HG03469 (cell line): ENCODE results near the gene CD160.
"Not testable (repeated sequence)": the region's sequence is repeated elsewhere in the genome, so short reads cannot be mapped to it uniquely, and the experiment has no call there.

Source experiments
- ATAC-seq: cut with Tn5 transposase; IDR thresholded peaks from one replicate; pipeline ENCODE4 v1.9.1; 2021; ENCODE audit warnings: mild to moderate bottlenecking, moderate library complexity, moderate number of reproducible peaks; ENCODE audit not compliant: unreplicated experiment

The CD160 gene

GRCh38 chr1:145708063-145708462 lies 11.2 kb upstream of the CD160 start:
- no peak for ATAC-seq

DNA sequence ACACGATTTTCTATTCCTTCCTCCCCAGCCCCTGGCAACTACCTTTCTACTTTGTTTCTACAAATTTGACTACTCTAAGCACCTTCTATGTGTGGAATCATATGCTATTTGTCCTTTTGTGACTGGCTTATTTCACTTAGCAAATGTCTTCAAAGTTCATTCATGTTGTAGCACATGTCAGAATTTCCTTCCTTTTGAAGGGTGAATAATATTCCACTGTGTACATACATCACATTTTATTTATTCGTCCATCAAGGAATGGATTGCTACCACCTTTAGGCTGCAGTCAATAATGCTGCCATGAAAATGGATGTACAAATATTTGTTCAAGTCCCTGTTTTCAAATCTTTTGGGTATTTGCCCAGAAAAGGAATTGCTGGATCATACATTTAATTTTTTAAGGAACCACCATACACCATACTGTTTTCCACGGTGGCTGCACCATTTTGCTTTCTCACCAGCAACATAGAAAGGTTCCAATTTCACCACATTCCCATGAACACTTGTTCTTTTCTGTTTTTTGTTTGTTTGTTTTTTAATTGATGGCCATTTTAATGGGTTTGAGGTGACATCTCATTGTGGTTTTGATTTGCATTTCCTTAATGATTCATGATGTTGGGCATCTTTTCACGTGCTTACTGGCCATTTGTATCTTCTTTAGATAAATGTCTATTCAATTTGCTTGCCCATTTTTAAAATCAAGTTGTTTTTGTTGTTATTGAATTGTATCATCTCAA lies 8.8 kb upstream of the CD160 start:
- ATAC-seq = no peak

DNA sequence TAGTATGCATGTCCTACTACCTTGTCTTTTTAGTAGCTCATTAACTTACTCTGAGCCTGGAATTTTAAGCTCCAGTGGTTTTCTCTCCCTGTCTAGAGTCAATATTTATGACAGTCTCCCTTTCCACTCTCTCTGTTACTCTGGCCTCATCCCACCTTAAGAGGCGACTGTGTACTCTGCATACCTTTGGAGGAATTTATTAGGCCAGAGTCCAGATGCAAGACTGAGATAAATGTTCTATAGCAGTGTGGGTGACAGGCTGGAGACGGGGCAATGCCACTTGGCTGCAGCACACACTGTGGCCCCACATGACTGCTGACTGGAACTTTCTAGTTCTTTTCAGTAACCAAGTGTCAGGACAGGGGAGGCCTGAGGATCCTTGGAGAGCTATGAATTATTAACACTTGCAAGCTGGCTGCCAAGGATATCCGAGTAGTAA lies 8.1 kb upstream of the CD160 start:
- ATAC-seq = no peak

DNA sequence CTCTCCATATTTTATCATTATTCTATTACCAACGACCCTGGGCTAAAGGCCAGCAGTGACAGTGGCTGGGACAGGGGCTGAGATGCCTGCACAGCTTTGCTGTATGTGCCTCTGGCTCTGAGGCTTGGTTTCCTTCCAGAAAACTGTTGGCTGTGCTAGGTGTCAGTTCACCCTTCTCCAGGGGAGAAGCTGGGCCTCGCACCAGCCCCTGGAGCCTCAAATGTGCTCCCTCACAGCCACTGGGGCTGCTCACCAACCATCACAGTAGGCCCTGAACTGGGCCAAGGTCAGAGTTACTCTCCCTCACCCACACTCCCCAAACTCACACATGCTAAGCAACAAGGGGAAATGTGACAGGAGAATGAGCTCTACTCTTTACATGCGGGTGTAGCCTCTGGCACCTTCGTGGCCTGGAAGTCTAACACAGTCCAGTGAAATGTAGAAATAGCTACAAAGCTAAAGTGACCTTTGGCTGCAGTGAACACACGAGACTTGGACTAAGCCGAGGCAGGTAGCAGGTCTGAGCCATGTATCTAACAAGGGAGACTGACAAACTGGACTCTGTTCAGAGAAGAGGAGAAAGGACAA lies 4.7 kb upstream of the CD160 start:
- no peak for ATAC-seq

GRCh38 chr1:145716641-145717345 lies 2.5 kb upstream of the CD160 start:
- no peak for ATAC-seq

GRCh38 chr1:145717833-145718232 lies 1.5 kb upstream of the CD160 start:
- no peak for ATAC-seq

- not testable (repeated sequence) for ATAC-seq
Observed at GRCh38 chr1:145718465-145718864, 834 bp upstream of the CD160 start.

DNA sequence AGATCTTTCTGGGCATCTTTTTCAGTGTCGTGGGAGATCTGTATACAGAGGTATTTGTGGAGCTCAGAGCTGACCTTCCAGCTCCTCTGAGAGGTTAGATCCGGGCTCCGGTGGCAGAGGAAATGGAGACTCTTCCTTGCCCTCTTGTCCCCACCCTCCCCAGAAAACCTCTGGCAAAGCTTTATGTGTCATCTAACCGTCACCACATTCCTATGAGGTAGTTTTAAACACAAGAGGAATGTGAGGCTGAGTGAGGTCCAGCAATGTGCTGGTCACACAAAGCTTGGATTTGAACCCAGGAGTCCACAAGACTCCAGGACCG lies 1.2 kb downstream of the CD160 start:
- no peak for ATAC-seq

DNA sequence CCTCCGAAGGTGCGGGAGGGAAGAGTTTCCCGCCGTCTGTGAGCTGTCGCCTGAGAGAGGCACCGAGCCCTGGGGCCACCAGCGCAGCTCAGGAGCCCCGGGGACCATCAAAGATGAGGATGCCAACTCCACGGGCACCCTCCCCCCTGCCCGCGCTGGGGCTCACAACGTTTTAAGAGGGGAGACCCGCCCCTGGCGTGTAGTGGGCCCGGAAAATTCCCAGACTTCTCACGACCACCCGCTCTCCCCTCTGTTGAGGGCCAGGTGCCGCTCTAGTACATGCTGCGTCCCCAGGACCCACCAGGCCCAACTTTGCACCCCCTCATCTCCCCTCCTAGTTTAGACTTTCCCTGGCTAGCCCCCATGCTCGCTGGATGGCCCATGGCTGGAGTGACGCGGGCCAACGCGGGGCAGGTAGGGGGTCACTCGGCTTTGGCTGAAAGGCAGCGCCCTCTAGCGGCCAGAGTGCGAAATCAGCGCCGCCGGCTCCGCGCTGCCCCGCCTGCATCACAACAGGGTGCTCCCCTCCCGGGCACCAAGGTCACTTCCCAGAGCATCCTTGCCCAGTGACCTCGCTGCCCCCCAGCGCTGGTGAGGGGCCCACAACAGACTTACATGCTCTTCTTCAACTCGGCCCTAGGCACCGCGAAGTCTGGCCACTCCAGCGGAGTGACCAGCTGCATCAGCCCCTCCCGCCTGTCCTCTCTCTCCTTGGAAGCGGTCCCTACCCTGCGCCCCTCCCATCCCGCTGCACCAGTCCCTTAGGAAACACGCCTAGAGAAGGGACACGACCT lies 1.8 kb downstream of the CD160 start:
- no peak for ATAC-seq

GRCh38 chr1:145726193-145726592 lies 6.9 kb downstream of the CD160 start:
- ATAC-seq = not testable (repeated sequence)

DNA sequence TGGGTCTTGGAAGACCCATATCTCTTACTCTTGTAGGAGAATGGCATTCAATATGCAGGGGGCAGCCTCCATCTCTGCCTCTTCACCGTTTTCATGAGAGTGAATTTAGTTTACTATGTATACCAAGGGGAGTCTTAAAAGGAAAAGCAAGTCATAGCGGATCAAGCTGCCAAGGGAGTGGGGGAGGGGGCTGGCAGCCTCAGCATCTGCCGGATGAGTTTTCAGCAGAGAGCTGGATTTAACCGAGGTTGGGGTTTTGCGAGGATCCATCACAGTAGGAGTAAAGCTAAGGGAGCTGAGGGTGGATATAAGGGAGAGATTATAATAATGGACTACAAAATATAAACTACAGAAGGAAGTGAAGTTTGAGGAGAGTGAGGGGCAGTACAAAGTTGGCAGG lies 9.9 kb downstream of the CD160 start:
- ATAC-seq = no peak

GRCh38 chr1:145729666-145730436 lies 10.6 kb downstream of the CD160 start:
- no peak for ATAC-seq

- no peak for ATAC-seq
Observed at GRCh38 chr1:145730467-145730866, 11.2 kb downstream of the CD160 start.

GRCh38 chr1:145730900-145731299 lies 11.6 kb downstream of the CD160 start:
- ATAC-seq = no peak

- ATAC-seq = no peak
Observed at GRCh38 chr1:145736191-145736590, 16.9 kb downstream of the CD160 start.

GRCh38 chr1:145740269-145740668 lies 21.0 kb downstream of the CD160 start:
- no peak for ATAC-seq

DNA sequence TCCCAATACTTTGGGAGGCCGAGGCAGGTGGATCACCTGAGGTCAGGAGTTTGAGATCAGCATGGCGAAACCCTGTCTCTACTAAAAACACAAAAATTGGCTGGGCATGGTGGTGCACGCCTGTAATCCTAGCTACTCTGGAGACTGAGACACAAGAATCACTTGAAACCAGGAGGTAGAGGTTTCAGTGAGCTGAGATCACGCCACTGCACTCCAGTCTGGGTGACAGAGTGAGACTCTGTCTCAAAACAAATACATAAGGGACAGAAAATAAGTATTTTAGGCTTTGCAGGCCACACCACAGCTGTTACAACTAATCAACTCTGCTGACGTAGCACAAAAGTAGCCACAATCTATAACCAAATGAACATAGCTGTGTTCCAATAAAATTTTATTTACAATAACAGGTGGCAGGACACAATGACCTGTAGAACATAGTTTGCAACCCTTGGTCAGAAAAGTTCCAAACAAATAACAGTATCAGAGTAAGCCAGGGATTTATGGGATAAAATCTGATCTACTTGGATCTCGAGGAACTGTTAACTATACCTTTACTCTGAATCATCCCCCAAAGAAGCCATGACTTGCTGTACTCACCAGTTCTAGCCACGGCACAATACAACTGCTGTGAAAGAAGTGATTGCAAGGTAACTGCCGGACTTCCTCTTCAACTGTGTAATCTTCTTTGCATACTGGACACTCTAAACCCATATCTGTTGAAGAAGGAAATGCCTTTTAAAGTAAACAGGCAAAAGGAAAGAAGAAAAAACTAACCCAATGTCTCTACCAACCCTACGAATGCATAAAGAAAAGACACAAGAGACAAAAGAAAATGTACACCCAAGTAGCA lies 28.3 kb downstream of the CD160 start:
- no peak for ATAC-seq

GRCh38 chr1:145750426-145750825 lies 31.1 kb downstream of the CD160 start:
- ATAC-seq = no peak

DNA sequence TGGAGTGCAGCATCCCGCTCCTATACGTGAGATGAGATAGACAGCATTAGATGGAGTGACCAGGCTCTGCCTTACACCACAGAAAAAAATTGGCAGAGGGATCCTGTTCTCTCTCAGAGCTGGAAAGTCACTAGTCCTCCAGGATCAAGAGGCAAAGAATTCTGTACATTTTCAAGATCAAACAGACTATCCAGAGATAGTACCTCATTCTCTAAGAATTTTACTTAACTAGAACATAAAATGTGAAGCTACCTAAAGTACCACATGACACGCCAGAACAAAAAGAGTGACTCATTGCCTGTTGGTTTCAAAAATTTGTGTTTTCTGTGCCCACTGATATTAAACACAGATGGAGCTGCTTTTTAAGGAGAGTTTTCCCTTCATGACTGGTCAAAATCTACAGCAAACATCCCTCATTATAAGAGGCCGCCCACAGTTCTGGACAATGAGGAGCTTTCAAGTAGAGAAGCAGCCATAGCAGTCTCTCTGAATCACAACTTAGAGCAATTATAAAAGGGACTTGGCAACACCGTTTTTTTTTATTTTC lies 32.3 kb downstream of the CD160 start:
- no peak for ATAC-seq
